GM12878 (cell line): ENCODE results near the gene SSBP1. TPM values are rescaled to one million over a fixed set of nuclear protein-coding genes. Genes with fewer than 3 reads are reported as not detected.

ENCODE experiments used
- ATAC-seq: fragments of 200-7000 bp; cut with Tn5 transposase; 3 replicates; pipeline ENCODE4 v1.9.1; 2020; ENCODE audit warnings: mild to moderate bottlenecking, moderate library complexity
- BruUV-seq: library from RNA; stranded (reverse); fragments of 400-500 nt; replicated peaks from 2 replicates; lab custom pipeline; 2021; lab: Mats Ljungman, UMichigan
- CTCF ChIA-PET: fragments of 300-600 bp; sonication (Branson Sonifier 250); formaldehyde crosslinking; extraction: SDS; loops from one replicate; lab custom pipeline; 2021; ENCODE audit warnings: inconsistent platforms; lab: Yijun Ruan, JAX
- POLR2A ChIA-PET: fragments of 350-600 bp; formaldehyde crosslinking; extraction: SDS; loops from one replicate; lab custom pipeline; 2021; ENCODE audit warnings: inconsistent platforms; lab: Charles Lee
- RAD21 ChIA-PET: fragments of 300-600 bp; sonication (Branson Sonifier 250); formaldehyde crosslinking; loops from one replicate; lab custom pipeline; 2023; ENCODE audit warnings: antibody characterized with exemption; ENCODE audit not compliant: unreplicated experiment; lab: Charles Lee
- SMC1A ChIA-PET: fragments of 300-600 bp; sonication (Branson Sonifier 250); formaldehyde crosslinking; loops from one replicate; lab custom pipeline; 2023; ENCODE audit not compliant: unreplicated experiment, uncharacterized antibody; lab: Charles Lee
- DNase-seq: peaks from one replicate; pipeline ENCODE4 v3.0.0-alpha.2; 2011; ENCODE audit warnings: low read depth, low spot score
- FAIRE-seq: peaks from 3 replicates; lab custom pipeline; 2011; peaks lifted over from hg19 to GRCh38; lab: Jason Lieb, UNC
- H2AFZ ChIP-seq: 2 replicates; pipeline ENCODE4 v1.6.0; 2011; ENCODE audit warnings: low read depth, low read length, control low read depth; ENCODE audit not compliant: control insufficient read depth
- H3K27ac ChIP-seq: 2 replicates; pipeline ENCODE4 v1.5.1; 2011; ENCODE audit warnings: control low read depth; ENCODE audit not compliant: control insufficient read depth, insufficient read depth
- H3K27me3 ChIP-seq, 2 experiments: replicated peaks in 1 of 2; 2 replicates each; pipeline versions ENCODE4 v1.6.0 to v1.6.1; 2011; ENCODE audit warnings: low read length in 1 of 2; ENCODE audit not compliant: control insufficient read depth in 2 of 2, insufficient read depth in 2 of 2
- H3K36me3 ChIP-seq, 2 experiments: 2 replicates each; pipeline ENCODE4 v1.5.1; 2011; ENCODE audit warnings: low read length in 1 of 2; ENCODE audit not compliant: control insufficient read depth in 2 of 2, insufficient read depth in 2 of 2
- H3K4me1 ChIP-seq: 2 replicates; pipeline ENCODE4 v1.6.1; 2011; ENCODE audit warnings: mild to moderate bottlenecking, low read length, moderate library complexity, mixed read lengths; ENCODE audit not compliant: control insufficient read depth, insufficient read depth
- H3K4me2 ChIP-seq: 2 replicates; pipeline ENCODE4 v1.6.0; 2011; ENCODE audit warnings: control low read depth; ENCODE audit not compliant: control insufficient read depth, insufficient read depth
- H3K4me3 ChIP-seq: fragments of 200-600 bp; sonication (generic); 2 replicates; pipeline ENCODE4 v1.5.1; 2016
- H3K79me2 ChIP-seq: 2 replicates; pipeline ENCODE4 v1.6.0; 2011; ENCODE audit warnings: low read length; ENCODE audit not compliant: control insufficient read depth, insufficient read depth
- H3K9ac ChIP-seq: 2 replicates; pipeline ENCODE4 v1.8.0; 2011; ENCODE audit warnings: low read length, control low read depth, mixed read lengths; ENCODE audit not compliant: control insufficient read depth, insufficient read depth
- H3K9me3 ChIP-seq: replicated peaks from 3 replicates; pipeline ENCODE4 v1.5.1; 2011; ENCODE audit warnings: mild to moderate bottlenecking, low read length; ENCODE audit not compliant: control insufficient read depth, insufficient read depth
- H4K20me1 ChIP-seq: 2 replicates; pipeline ENCODE4 v1.6.0; 2011; ENCODE audit not compliant: control insufficient read depth, insufficient read depth
- BACH1 ChIP-seq: fragments of 450-650 bp; IDR thresholded peaks from 2 replicates; pipeline ENCODE4 v1.6.1; 2017; ENCODE audit warnings: mild to moderate bottlenecking, borderline replicate concordance
- BCL11A ChIP-seq: IDR thresholded peaks from 2 replicates; pipeline ENCODE4 v1.6.1; 2011; ENCODE audit warnings: low read depth, low read length
- BMI1 ChIP-seq: fragments of 450-650 bp; IDR thresholded peaks from 2 replicates; pipeline ENCODE4 v1.6.1; 2016; ENCODE audit warnings: mild to moderate bottlenecking, moderate library complexity, borderline replicate concordance
- EGR1 ChIP-seq, 2 experiments: IDR thresholded peaks; 1 replicate in 1 of 2; 2 replicates in 1 of 2; pipeline ENCODE4 v1.6.1; 2011 to 2012; ENCODE audit warnings: low read depth in 2 of 2, low read length in 2 of 2, borderline replicate concordance in 1 of 2, mild to moderate bottlenecking in 1 of 2, moderate library complexity in 1 of 2
- EZH2 ChIP-seq: IDR thresholded peaks from 2 replicates; pipeline ENCODE4 v1.6.1; 2012; ENCODE audit warnings: low read depth, mild to moderate bottlenecking, control low read depth, inconsistent platforms, low read length, borderline replicate concordance; ENCODE audit not compliant: control insufficient read depth
- KDM1A ChIP-seq: fragments of 200-600 bp; sonication (generic); IDR thresholded peaks from 2 replicates; pipeline ENCODE4 v1.6.1; 2016; ENCODE audit warnings: borderline replicate concordance
- MXI1 ChIP-seq: fragments of 150-350 bp; IDR thresholded peaks from 2 replicates; pipeline ENCODE4 v1.6.1; 2011; ENCODE audit warnings: low read depth, mild to moderate bottlenecking, inconsistent platforms, low read length, improper control_type of control experiment
- SKIL ChIP-seq: fragments of 450-650 bp; IDR thresholded peaks from 2 replicates; pipeline ENCODE4 v1.6.1; 2017; ENCODE audit warnings: mild to moderate bottlenecking, low read depth, inconsistent platforms; ENCODE audit not compliant: poor library complexity, severe bottlenecking
- TARDBP ChIP-seq: IDR thresholded peaks from 2 replicates; pipeline ENCODE4 v1.6.1; 2016; ENCODE audit warnings: borderline replicate concordance
- TCF3 ChIP-seq: IDR thresholded peaks from 2 replicates; pipeline ENCODE4 v1.6.1; 2012; ENCODE audit warnings: low read depth, mild to moderate bottlenecking, low read length, borderline replicate concordance; ENCODE audit not compliant: insufficient read depth
- WGBS: methylation state at CpG from one replicate; pipeline ENCODE4 v1.1.6; 2016; ENCODE audit warnings: low lambda C conversion rate; ENCODE audit not compliant: insufficient replicate concordance, insufficient coverage; ENCODE audit errors: missing lambda C conversion rate; 5-methylcytosine and 5-hydroxymethylcytosine counted together
- in situ Hi-C: fragments of 300-500 bp; cut with MboI; formaldehyde crosslinking; loops from 9 replicates; pipeline ENCODE4 v1.14.3; 2018; ENCODE audit warnings: mixed read lengths
- intact Hi-C: fragments of 100-400 bp; cut with micrococcal nuclease; formaldehyde crosslinking; loops from one replicate; pipeline ENCODE4 v1.14.2; 2022; ENCODE audit not compliant: unreplicated experiment
- polyA plus RNA-seq, 11 experiments: library from polyadenylated mRNA; depleted of rRNA in 4 of 11; unstranded in 6 of 11; stranded (reverse) in 5 of 11; fragments of >200 nt; fragmentation: Nextera tagmentation in 4 of 11; fragmentation: Illumina TruSeq in 1 of 11; extraction: Ambion mirVana in 4 of 11; extraction: Trizol in 1 of 11; gene quantifications; 1 replicate in 1 of 11; 2 replicates in 10 of 11; pipeline versions ENCODE4 v1.2.1 to v1.2.3, GENCODE V29; 2011 to 2016; ENCODE audit warnings: inconsistent platforms in 2 of 11, missing spikeins in 2 of 11, low read depth in 1 of 11
- total RNA-seq, 4 experiments: library from RNA; depleted of rRNA in 3 of 4; stranded (reverse); fragments of >200 nt in 3 of 4; fragmentation: Illumina TruSeq in 1 of 4; extraction: Trizol in 1 of 4; gene quantifications; 2 replicates each; pipeline versions ENCODE4 v1.2.1 to v1.2.3, GENCODE V29; 2013 to 2021

The SSBP1 gene
- total and polyA plus RNA-seq, 10 of the 15 experiments (the other 5 are each of a cell fraction or from before 2014, with no cell fraction given), result 191 to 998 (median 418) TPM

DNA sequence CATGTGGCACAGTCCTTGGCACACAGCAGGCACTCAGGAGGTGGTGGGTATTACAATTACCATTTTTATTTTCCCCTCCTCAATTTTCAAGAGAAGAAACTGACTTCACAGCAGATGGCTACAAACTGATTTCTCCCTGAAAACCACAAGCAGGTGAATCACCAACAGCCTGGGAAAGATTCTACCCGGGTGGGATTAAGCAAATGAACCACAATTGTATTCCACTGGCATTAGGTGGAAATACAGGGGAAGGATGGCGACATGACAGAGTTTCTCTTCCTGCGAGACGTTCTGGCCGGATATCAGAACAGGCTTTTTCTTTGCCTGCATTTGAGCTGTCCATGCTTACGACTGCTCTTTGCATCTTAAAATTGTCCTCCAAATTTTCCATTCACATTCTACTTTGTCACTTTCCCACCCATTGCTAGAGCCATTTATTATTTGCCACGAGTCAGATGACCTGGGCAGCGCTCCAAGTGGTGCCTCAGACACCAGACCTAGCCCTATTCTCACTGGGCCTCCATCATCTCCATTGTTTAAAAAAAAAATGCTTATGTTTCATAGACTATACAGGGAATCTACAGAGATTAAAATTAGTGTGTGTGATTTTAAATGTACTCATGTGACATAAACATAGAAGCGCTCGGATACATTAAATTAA is 40.8 kb upstream of the SSBP1 start:
- Histone ChIP-seq H2AFZ (no peak overlapping the region), H3K9ac (no peak overlapping the region), H3K4me1 (peaks cover 1% of the 10 kb centered on the region; the same call in 1 of the 2 replicates), H3K27me3 (no peaks in the 10 kb centered on the region), H3K79me2 (peaks cover 33% of the 10 kb centered on the region), H3K4me2 (no peak overlapping the region), H3K9me3 (no peaks in the 10 kb centered on the region), H3K36me3 (no peaks in the 10 kb centered on the region), H4K20me1 (no peaks in the 10 kb centered on the region), H3K27ac (no peak overlapping the region), H3K4me3 (no peak overlapping the region)
- ChIA-PET RAD21 (no interaction called here), SMC1A (interaction anchor here (1.1 to 2.0 kb wide), 3 partner anchors 8 to 42 kb away, joined by 3 to 5 read pairs (median 4); no protein-coding TSS in a partner anchor), POLR2A (no interaction called here), CTCF (interaction anchor here (1.9 to 4.2 kb wide), 3 partner anchors 43 to 48 kb away, joined by 7 to 32 read pairs (median 11); no protein-coding TSS in a partner anchor)
- TF ChIP-seq BACH1 (no peak), MXI1 (no peak), EZH2 (no peak), TARDBP (no peak), KDM1A (no peak), SKIL (no peak), EGR1 (IDR thresholded peaks at IDR 0.05; ENCODE audit: borderline replicate concordance in 1 of 2, low read depth in 2 of 2, low read length in 2 of 2) (no peak), BMI1 (no peak), TCF3 (no peak), BCL11A (no peak)
- intact Hi-C loops, result no loop called here
- 86% methylated on average over 10 of the region's 10 CpGs for WGBS
- no TSS peak for BruUV-seq
- no peak for ATAC-seq
- no peak for FAIRE-seq
- in situ Hi-C loops, result no loop called here
- DNase-seq, result no peak
